ENCODE measurements around the gene MORC1. TPM values are rescaled to one million over a fixed set of nuclear protein-coding genes. Genes with fewer than 3 reads are reported as not detected.

The MORC1 gene
- total RNA-seq, 1 donor from 2014 or later: not detected

DNA sequence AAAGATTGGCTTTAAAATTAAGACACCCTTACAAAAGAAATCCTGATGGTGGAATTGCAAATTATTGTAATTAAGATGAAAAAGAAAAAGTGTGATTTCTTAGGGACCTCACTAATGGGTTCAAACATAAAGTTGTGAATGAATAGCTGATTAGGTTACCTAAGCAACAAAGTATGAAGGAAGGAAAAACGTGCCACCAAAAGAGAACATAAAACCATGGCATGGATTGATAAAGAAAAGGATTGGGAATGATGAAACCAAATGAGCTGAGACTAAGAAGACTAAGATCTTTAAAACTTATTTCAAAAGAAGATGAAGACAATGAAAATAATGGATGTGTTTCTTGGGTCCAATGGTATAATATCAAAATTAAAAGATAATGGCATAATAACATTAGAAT lies 132.1 kb downstream of the MORC1 start:
- DNase-seq (ENCODE audit: low spot score): no peak
- intact Hi-C loops (cut with micrococcal nuclease): no loop called here
- peaks cover 5% of the 10 kb centered on the region for H3K27me3 Mint-ChIP-seq (ENCODE audit: insufficient read depth)
- H3K4me1 Mint-ChIP-seq (ENCODE audit: low read depth): no peaks in the 10 kb centered on the region
- H3K27ac Mint-ChIP-seq: no peak overlapping the region
- H3K36me3 Mint-ChIP-seq (ENCODE audit: low read depth): no peaks in the 10 kb centered on the region
- no peak overlapping the region for H3K4me3 Mint-ChIP-seq
- no peaks in the 10 kb centered on the region for H3K9me3 Mint-ChIP-seq

DNA sequence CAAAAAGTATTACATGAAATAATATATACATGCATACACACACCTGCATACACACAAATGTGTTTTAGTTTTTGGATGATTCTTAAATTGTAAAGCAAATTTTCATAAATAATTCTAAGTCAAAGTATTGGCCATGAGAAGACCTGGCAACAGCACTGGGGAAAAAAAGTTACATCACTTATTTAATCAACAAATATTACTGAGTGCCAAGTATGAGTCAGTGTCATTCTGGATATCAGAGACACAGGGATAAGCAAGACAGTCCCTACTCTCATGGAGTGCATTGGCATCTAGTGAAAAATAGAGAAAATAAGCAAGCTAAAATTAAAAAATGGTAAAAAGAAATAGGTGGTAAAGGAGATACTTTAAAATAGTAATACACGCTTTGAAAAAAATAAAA lies 134.9 kb downstream of the MORC1 start:
- no peaks in the 10 kb centered on the region for H3K9me3 Mint-ChIP-seq
- no peak overlapping the region for H3K4me3 Mint-ChIP-seq
- intact Hi-C loops (cut with micrococcal nuclease): no loop called here
- no peaks in the 10 kb centered on the region for H3K36me3 Mint-ChIP-seq (ENCODE audit: low read depth)
- H3K4me1 Mint-ChIP-seq (ENCODE audit: low read depth): no peaks in the 10 kb centered on the region
- H3K27me3 Mint-ChIP-seq (ENCODE audit: insufficient read depth): peaks cover 9% of the 10 kb centered on the region
- DNase-seq (ENCODE audit: low spot score): no peak
- no peak overlapping the region for H3K27ac Mint-ChIP-seq

DNA sequence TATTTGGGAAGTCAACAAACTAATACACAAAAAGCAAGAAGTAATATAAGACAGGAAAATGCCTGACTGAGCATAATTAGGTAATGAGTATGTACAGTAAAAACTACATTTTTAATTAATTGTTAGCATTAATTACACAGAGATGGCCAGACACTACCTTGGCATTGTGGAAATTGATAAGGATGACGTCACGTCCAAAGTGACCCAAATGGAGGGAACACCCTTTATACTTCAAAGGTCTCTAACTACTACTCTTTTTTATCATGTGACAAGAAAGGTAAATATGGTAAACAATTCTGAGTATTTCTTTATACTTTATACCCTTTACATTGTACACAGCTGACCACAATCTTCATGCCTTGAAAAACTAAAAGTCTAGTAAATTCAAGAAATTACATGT lies 141.9 kb downstream of the MORC1 start:
- DNase-seq (ENCODE audit: low spot score): no peak
- Mint-ChIP-seq H3K9me3 (no peaks in the 10 kb centered on the region), H3K4me3 (no peak overlapping the region), H3K4me1 (ENCODE audit: low read depth) (no peaks in the 10 kb centered on the region), H3K27ac (no peak overlapping the region), H3K27me3 (ENCODE audit: insufficient read depth) (peaks cover 11% of the 10 kb centered on the region), H3K36me3 (ENCODE audit: low read depth) (no peaks in the 10 kb centered on the region)
- intact Hi-C loops (cut with micrococcal nuclease): no loop called here

DNA sequence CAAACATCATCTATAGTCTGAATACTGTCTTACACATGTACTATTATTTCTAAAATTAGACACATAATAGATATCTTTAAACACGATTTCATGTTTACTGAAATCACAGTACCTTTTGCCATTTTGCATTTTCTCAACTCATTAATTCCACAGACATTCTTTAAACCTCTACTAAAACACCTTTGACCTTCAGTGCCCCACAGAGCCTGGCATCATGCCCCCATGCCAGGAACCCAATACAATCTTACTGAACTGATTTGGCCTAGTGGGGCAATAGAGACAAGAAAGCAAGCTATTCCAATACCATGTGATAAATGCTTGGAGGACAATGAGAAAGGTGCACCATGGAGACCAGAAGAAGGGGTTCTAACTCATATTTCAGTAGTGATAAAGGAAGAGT lies 144.9 kb downstream of the MORC1 start:
- Mint-ChIP-seq H3K36me3 (ENCODE audit: low read depth) (no peaks in the 10 kb centered on the region), H3K27ac (no peak overlapping the region), H3K27me3 (ENCODE audit: insufficient read depth) (peaks cover 5% of the 10 kb centered on the region), H3K9me3 (no peaks in the 10 kb centered on the region), H3K4me3 (no peak overlapping the region), H3K4me1 (ENCODE audit: low read depth) (no peaks in the 10 kb centered on the region)
- no peak for DNase-seq (ENCODE audit: low spot score)
- intact Hi-C loops (cut with micrococcal nuclease): no loop called here

DNA sequence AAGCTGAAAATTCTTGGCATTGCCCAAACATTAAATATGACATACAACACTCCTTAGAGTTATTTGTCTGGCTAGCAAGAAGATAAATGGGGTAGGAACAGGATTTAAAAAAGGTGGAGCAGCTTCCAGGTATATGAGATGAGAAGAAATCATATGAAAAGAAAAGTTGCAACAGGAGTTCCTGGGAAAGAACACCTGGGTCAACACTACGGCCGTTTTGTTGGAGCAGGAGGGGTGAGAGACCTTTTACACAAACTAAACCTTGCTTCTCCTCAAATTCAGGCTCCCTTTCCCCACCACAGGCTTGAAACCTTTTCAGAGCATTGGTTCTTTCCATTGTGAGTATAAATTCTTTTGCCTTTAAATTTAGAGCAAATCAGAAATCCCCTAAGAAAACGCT lies 145.5 kb downstream of the MORC1 start:
- no peaks in the 10 kb centered on the region for H3K9me3 Mint-ChIP-seq
- no peaks in the 10 kb centered on the region for H3K36me3 Mint-ChIP-seq (ENCODE audit: low read depth)
- no peak overlapping the region for H3K27ac Mint-ChIP-seq
- intact Hi-C loops (cut with micrococcal nuclease): no loop called here
- H3K4me1 Mint-ChIP-seq (ENCODE audit: low read depth): no peaks in the 10 kb centered on the region
- no peak for DNase-seq (ENCODE audit: low spot score)
- H3K4me3 Mint-ChIP-seq: no peak overlapping the region
- H3K27me3 Mint-ChIP-seq (ENCODE audit: insufficient read depth): peaks cover 5% of the 10 kb centered on the region

DNA sequence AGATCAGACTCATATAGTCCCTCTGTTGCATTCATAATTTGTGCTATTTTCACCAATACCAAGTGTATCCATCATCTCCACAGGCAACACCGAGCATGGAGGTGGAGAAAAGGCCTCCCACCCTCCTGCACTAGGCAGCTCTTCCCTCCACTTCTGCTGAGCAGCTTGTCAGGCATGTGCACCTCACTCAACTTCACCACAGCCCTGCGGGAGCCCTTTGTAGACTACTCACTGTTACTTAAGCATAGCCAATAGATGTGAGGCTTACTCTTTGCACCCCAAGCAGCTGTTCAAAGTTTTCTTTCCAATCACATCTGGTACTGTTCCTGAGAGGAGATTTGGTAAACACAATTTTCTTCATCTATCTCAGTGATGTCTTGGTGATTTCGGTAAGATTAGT lies 147.4 kb downstream of the MORC1 start:
- Mint-ChIP-seq H3K9me3 (no peaks in the 10 kb centered on the region), H3K27me3 (ENCODE audit: insufficient read depth) (peaks cover 5% of the 10 kb centered on the region), H3K36me3 (ENCODE audit: low read depth) (no peaks in the 10 kb centered on the region), H3K4me3 (no peak overlapping the region), H3K4me1 (ENCODE audit: low read depth) (no peaks in the 10 kb centered on the region), H3K27ac (no peak overlapping the region)
- DNase-seq (ENCODE audit: low spot score): no peak
- intact Hi-C loops (cut with micrococcal nuclease): no loop called here

DNA sequence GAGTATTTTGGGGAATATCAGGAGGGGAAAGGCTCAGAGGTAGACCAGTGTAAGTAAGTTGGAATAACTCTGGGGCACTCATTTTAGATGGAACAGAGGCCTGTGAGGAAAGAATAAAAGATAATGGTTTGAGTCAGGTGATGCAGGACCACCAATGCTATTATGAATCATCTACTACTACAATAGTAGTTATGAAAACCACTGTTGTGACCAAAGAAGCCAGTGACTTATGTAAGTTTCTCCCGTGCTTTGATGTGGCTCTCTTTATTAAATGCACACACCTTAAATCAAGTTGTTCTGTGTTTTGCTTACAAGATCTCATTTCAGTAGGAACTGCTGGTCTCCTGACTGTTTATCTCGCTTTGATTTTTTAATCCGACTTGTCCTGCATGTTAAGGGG lies 151.2 kb downstream of the MORC1 start:
- H3K4me1 Mint-ChIP-seq (ENCODE audit: low read depth): no peaks in the 10 kb centered on the region
- intact Hi-C loops (cut with micrococcal nuclease): no loop called here
- no peak overlapping the region for H3K4me3 Mint-ChIP-seq

DNA sequence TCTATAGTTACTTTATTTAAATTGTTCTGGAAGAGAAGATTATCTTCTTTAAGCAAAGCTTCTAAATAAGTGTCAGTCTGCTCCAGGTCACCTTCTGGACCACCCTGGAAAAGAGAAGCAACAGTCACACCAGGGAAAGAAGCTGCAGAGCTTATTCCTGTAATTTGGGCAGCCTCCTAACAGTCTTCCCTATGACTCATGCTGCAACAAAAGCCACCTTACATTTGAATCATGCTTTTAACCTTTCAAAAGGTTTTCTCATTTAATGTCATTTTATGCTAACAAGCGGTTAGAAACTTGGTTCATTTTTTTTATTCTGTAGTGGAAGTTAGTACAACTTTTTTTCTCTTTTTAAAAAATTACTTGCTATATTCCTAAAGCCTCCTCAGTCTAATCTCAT lies 158.9 kb downstream of the MORC1 start:
- Mint-ChIP-seq H3K9me3 (no peaks in the 10 kb centered on the region), H3K27me3 (ENCODE audit: insufficient read depth) (peaks cover 3% of the 10 kb centered on the region), H3K4me1 (ENCODE audit: low read depth) (no peaks in the 10 kb centered on the region), H3K4me3 (no peak overlapping the region), H3K36me3 (ENCODE audit: low read depth) (no peaks in the 10 kb centered on the region), H3K27ac (no peak overlapping the region)
- intact Hi-C loops (cut with micrococcal nuclease): no loop called here
- no peak for DNase-seq (ENCODE audit: low spot score)

More for the DNA sequence above, 151.2 kb downstream of the MORC1 start:
- no peaks in the 10 kb centered on the region for H3K36me3 Mint-ChIP-seq (ENCODE audit: low read depth)
- no peak overlapping the region for H3K27ac Mint-ChIP-seq
- no peak for DNase-seq (ENCODE audit: low spot score)
- H3K27me3 Mint-ChIP-seq (ENCODE audit: insufficient read depth): peaks cover 5% of the 10 kb centered on the region
- no peaks in the 10 kb centered on the region for H3K9me3 Mint-ChIP-seq

DNA sequence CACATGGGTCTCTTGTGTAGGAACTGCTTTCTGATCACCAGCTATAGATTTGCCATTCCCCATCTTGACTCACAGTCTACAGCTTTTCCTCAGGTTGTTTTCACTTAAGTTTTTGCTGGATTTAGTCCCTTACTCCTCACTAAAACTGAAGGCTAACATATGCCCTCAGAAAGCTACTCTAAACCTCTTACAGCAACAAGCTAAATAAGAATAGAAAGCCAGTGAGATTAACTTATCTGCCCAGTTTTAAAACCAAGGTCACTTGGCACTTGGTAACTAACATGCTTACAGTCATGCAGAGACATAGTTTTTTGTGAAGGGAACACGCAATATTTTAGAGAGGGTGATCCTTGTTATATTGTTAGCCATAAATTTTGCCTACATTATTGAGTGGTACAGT lies 164.2 kb downstream of the MORC1 start, which contains the start of gene GUCA1C:
GUCA1C (minus strand) TSS at position 180 of the 400 bp plus-strand sequence; CDS start at position 63, 117 bp downstream.
- no peak for DNase-seq (ENCODE audit: low spot score)
- intact Hi-C loops (cut with micrococcal nuclease): no loop called here
- Mint-ChIP-seq H3K27ac (no peak within 1 kb of the TSS), H3K4me1 (ENCODE audit: low read depth) (no peaks in the 10 kb centered on the region), H3K9me3 (no peaks in the 10 kb centered on the region), H3K36me3 (ENCODE audit: low read depth) (no peaks in the 10 kb centered on the region), H3K27me3 (ENCODE audit: insufficient read depth) (peaks cover 3% of the 10 kb centered on the region), H3K4me3 (no peak within 1 kb of the TSS)

DNA sequence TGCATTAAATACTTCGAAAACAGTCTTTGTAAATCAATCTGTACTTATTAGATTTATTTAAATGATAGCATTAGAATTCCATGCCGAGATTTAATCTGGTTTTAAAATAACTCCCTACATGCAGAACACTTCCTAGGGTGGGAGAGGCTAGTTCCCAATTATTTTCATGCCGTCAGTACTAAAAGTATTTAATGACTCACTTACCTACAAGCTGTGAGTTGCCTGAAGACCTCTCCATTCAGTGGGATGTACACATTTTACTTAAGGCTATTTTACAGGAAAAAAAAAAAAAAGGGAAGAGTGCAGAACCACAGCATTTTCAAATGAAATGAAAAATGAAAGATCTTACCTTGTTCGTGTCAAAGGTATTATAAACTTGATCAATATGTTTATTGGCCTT lies 164.7 kb downstream of the MORC1 start:
- no peaks in the 10 kb centered on the region for H3K4me1 Mint-ChIP-seq (ENCODE audit: low read depth)
- intact Hi-C loops (cut with micrococcal nuclease): no loop called here
- DNase-seq (ENCODE audit: low spot score): no peak
- H3K36me3 Mint-ChIP-seq (ENCODE audit: low read depth): no peaks in the 10 kb centered on the region
- no peak overlapping the region for H3K27ac Mint-ChIP-seq
- peaks cover 3% of the 10 kb centered on the region for H3K27me3 Mint-ChIP-seq (ENCODE audit: insufficient read depth)
- H3K9me3 Mint-ChIP-seq: no peaks in the 10 kb centered on the region
- H3K4me3 Mint-ChIP-seq: no peak overlapping the region

DNA sequence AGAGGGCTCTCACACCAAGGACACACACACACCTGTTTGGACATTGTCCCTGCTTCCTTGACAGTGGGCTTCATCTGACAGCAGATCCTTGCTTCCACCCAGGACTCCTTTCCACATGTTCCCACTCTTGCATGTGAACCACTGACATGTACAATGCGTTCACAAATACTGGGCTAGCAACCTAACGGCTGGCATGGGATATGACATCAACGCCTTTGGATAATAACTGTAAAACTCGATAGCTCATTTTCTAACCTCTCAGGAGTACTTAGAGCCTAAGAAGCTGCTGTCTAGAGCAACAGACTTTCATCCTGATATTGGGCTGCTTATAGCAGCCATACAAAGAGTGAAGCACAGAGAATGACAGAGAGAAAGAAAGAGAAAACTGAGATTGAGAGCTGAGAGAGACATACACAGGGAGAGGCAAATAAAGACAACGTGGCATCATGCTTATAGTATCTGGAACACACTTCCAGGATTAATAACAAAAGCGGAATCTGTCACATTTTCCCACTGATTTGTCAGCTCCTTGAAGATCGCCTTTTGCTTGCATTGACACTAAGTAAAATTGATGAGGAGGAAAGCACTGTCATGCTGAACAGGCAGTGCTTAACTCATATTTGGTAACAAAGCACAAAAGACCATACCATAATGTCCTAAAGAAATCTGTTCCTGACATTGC lies 166.0 kb downstream of the MORC1 start:
- Mint-ChIP-seq H3K36me3 (ENCODE audit: low read depth) (no peaks in the 10 kb centered on the region), H3K4me3 (no peak overlapping the region), H3K27me3 (ENCODE audit: insufficient read depth) (peaks cover 3% of the 10 kb centered on the region), H3K27ac (no peak overlapping the region), H3K9me3 (no peaks in the 10 kb centered on the region), H3K4me1 (ENCODE audit: low read depth) (no peaks in the 10 kb centered on the region)
- no peak for DNase-seq (ENCODE audit: low spot score)
- intact Hi-C loops (cut with micrococcal nuclease): no loop called here

DNA sequence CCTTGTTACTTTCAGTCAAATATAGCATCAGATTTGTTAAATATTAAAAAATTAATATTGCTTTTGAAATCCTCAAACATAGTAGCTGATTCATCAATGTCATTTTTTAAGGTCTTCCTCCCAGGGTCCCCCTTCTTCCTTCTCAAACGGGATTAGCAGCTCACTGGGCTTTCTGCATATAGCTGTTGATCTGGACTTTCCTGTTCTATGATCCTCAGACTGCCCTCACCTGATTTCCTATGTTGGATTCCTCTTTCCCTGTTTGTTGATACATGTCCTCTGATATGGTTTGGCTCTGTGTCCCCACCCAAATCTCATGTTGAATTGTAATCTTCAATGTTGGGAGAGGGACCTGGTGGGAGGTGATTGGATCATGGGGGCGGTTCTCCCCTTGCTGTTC lies 170.1 kb downstream of the MORC1 start:
- Mint-ChIP-seq H3K9me3 (no peaks in the 10 kb centered on the region), H3K4me1 (ENCODE audit: low read depth) (no peaks in the 10 kb centered on the region)

DNA sequence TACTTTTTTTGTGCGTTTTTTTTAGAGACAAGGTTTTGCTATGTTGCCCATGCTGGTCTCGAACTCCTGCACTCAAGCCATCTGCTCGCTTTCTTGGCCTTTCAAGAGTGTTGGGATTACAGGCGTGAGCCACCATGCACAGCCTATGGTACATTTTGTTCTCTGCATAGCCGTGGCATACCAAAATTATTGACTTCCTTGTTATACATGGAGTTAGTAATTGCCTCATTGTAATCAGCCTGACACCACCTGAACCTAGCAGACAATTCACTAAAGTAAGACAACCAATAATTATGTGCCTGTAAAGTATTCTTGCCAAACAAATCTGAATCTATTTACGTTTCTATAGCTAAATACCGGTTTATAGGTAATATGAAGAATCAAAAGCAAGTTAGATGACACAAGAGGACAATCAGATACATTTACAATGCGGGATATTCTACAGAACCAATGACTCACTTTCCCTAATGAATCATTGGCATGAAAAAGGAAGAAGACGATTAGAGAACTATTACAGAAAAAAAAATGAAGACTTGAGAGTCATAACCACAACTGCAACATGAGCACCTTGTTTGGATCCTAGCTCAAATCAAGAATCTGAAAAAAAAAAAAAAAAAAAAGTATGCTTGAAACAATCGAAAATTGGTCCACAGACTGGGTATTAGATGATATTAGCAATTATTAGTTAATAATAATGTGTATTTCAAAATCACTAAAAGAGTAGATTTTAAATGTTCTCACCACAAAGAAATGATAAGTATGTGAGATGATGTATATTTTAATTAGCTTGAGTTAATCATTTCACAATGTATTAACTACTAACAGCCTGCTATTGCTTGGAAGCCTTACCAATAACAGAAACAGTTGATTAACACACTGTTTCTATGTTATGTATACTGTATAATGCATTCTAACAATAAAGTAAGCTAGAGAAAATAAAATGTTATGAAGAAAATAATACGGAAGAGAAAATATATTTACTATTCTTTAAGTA lies 171.3 kb downstream of the MORC1 start:
- no peak overlapping the region for H3K4me3 Mint-ChIP-seq
- DNase-seq (ENCODE audit: low spot score): no peak
- peaks cover 4% of the 10 kb centered on the region for H3K27me3 Mint-ChIP-seq (ENCODE audit: insufficient read depth)
- no peak overlapping the region for H3K27ac Mint-ChIP-seq
- intact Hi-C loops (cut with micrococcal nuclease): no loop called here
- H3K36me3 Mint-ChIP-seq (ENCODE audit: low read depth): no peaks in the 10 kb centered on the region
- H3K9me3 Mint-ChIP-seq: no peaks in the 10 kb centered on the region
- H3K4me1 Mint-ChIP-seq (ENCODE audit: low read depth): no peaks in the 10 kb centered on the region

More for the DNA sequence above, 170.1 kb downstream of the MORC1 start:
- H3K4me3 Mint-ChIP-seq: no peak overlapping the region
- peaks cover 7% of the 10 kb centered on the region for H3K27me3 Mint-ChIP-seq (ENCODE audit: insufficient read depth)
- no peaks in the 10 kb centered on the region for H3K36me3 Mint-ChIP-seq (ENCODE audit: low read depth)
- DNase-seq (ENCODE audit: low spot score): no peak
- no peak overlapping the region for H3K27ac Mint-ChIP-seq
- intact Hi-C loops (cut with micrococcal nuclease): no loop called here
